Activated naive CD4-positive, alpha-beta T cell treated with Interleukin-2 at 50 U/mL for 16 hours (primary cell): ENCODE measurements around the gene TRIP13.
"Not testable (repeated sequence)": the region's sequence is repeated elsewhere in the genome, so short reads cannot be mapped to it uniquely, and the experiment has no call there.

ENCODE experiments used
- DNase-seq: peaks from one replicate; pipeline ENCODE4 v3.0.0-alpha.2; 2020

Gene TRIP13

DNA sequence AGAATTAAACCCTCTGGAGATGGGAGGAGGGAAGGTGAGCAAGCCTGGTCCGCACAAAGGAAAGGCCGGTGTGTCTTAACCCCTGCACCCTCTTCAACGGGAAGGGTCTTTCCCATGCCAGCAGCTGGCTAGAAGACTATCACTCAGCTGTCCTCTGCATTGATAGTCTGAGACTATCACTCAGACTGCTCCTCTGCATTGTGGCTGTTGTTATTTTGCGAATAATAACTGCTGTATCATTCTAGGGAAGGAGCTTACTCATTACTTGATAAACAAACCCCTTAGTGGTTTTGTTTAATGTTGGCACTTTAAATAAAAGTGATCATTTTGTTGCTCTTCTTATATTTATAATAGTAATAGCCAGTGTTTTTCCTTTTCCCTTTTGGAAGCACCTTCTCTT lies 8.1 kb downstream of the TRIP13 start:
- DNase-seq, result no peak

DNA sequence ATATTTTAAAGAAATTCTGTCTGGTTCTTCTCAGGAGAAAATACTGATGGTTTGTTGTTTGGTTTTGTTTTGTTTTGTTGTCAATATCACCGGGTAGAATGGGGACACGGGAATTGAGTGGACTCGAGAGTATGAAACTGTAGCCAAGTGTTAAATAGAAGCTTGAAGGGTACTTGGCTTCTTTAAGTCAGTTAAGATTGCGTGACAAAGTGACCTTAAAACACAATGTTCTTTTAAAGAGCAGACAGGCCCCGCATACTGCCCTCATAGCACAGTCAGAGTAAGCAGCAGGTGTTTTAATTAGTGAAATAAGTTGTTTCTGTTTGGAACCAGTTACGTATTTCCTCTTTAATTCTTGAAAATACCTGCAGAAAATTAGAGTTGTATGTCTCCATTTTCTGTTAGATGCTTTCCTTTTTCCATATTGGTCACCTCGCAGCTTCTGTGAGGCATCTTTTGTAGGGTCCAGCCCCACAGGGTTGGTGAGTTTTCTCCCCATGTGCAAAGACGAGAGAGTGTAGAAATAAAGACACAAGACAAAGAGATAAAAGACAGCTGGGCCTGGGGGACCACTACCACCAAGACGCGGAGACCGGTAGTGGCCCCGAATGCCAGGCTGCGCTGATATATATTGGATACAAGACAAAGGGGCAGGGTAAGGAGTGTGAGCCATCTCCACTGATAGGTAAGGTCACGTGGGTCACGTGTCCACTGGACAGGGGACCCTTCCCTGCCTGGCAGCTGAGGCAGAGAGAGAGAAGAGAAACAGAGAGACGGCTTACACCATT lies 9.6 kb downstream of the TRIP13 start:
- DNase-seq, result no peak

DNA sequence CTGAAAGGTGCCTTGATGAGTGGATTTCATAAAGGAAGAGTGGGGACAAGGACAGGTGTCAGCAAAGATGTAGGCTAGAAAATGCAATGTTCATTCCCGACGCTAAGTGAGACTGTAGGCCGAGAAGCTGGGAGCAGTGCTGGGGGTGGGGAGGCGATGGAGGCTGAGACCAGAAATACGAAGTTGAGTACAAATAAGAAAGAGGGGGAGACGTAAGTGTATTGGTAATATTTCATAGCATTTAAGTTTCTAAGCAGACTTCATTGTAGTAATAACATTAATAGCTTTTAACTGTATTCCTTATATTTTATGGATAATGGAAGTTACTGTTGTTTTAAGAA lies 11.0 kb downstream of the TRIP13 start:
- no peak for DNase-seq

DNA sequence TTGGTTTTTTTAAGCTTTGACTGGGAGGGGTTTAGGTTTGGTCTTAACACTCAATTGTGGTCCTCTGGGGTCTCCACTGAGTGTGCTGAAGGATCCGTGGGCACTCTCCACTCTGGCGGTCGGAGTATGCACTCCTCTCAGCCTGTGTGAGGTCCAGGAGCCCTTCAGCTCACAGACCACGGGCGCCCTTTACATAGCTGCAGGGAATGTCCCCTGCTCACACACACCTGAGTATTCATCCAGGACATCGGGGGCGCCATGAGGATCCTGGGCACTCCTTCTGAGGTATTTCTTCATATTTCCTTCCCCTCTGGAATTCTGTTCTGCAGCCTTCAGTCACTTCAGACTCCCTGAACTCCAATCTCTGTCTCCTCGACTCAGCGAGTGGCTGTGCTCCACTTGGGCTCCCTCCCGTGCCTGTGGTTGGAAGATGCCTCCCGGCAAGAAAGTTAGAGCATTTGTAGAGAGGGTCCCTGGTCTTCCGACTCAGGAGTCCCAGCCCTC lies 12.5 kb downstream of the TRIP13 start:
- no peak for DNase-seq

DNA sequence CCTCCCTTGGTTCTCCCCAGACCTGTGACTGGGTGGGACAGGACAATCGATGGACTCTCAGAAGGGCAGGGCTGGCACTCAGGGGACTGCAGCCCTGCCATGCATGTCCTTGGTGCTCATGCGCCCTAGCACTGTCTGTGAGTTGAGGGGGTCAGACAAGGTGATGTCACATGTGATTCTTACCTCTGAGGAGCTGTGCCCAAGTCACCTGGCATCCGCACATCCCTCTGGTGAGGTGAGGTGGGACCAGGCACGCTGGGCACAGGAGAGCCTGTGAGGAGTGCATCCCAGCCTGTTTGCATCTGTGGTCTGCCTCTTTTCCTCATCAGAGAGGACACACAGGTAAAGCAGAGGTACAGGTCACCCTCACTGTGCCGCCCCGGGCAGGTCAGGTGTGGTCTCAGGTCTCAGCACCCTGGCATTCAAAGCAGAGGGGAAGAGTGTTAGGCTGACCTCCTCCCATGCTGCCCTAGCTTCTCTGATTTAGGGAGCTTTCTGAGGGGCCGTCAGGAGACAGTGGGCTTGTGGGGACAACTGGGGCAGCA lies 14.8 kb downstream of the TRIP13 start:
- no peak for DNase-seq

DNA sequence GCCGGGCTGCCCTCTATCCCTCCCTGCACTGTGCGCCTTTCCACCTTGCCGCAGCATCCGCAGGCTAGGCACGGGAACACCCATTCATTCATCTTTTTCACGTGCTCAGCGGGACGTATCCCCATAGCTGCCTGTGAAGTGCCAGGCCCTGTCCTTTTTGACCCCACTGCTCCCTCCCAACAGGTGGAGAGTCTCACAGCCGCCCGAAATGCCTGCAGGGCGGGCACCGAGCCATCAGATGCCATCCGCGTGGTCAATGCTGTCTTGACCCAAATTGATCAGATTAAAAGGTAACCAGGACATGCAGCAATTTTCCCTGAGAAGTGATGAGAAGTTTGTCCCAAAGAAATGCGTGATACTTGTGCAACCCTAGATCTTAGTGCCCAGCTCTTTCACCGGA lies 15.5 kb downstream of the TRIP13 start:
- no peak for DNase-seq

DNA sequence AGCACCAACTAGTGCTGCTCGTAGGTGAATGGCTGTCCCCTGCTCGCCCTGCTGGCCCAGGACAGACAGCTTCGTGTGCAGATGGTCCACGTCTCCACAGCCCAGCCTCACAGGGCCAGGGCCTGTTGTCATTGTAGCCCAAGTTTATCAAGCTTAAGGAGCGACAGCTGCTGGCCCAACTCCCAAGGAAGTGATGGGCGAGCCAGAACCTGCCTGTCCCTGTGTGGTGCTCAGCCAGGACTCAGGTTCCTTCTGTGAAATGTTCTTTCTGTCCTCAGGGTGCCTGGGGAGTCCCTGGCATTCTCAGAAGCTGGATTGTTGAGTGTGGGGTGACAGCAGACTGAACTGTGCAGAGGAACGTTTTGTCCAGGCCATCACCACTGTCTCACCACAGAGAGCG lies 16.4 kb downstream of the TRIP13 start:
- no peak for DNase-seq

DNA sequence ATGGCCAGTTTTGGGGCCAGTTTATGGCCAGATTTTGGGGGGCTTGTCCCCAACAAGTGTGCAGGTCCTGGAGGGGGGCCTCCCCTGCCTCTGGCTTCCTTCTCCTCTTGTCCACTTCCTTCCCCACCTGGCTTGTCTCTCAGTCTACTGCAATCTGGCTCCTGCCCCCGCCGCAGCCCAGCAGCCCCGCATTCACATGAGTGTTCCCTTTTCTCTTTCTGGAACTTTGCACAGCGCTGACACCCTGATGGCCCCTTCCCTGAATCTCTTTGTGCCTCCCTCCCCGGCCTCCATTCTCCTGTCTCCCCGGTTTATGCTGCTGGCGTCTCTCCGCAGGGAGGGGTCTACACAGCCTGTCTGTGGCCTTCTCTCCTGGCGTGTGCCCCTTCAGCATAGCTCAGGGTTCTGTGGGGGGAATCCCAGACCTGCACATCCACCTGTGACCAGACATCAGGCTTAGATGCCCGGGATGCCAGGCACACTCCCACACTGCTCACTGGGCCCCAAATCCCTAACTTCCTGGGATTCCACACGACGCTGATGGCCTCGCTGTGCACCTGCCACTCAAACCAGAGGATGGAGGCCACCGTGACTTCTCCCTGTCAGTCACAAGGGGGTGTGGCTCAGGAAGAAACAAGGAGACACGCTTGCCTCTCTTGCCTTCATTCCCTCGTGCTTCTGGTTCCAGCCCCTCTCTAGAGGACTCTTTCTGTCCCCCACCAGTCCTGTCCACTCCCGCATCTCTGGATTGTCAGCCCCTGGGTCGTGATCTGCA lies 17.5 kb downstream of the TRIP13 start:
- DNase-seq, result no peak

DNA sequence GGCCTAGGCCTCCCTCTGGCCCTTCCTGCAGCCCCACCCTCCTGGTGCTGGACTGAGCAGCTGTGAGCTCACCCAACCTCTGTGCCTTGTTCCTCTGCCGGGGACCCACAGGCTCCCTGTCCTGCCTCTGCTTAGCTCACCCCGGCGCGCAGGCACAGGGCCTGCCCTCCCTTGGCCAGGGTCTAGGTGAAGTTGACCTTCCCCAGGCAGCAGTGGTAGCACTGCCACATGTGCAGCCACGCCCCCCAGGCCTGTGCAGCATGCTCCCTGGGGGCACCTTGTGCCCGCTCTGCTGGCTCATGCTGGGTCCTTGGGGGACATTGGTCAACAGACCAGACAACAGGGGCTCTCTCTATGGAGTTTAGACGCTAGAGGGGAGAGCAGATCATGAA lies 18.1 kb downstream of the TRIP13 start:
- DNase-seq, result no peak

DNA sequence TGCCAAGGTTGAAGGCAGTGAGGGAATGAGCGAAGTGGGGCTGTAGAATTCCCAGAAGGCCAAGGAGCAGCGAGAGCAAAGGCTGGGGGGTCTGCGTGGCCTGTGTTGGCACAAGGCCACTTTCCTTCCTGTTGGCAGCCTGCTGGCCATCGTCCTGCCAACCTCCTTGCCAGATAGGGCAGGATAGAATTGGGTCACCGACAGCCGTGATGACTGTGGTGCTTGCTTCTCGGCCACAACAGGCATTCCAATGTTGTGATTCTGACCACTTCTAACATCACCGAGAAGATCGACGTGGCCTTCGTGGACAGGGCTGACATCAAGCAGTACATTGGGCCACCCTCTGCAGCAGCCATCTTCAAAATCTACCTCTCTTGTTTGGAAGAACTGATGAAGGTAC lies 18.9 kb downstream of the TRIP13 start:
- DNase-seq, result no peak

DNA sequence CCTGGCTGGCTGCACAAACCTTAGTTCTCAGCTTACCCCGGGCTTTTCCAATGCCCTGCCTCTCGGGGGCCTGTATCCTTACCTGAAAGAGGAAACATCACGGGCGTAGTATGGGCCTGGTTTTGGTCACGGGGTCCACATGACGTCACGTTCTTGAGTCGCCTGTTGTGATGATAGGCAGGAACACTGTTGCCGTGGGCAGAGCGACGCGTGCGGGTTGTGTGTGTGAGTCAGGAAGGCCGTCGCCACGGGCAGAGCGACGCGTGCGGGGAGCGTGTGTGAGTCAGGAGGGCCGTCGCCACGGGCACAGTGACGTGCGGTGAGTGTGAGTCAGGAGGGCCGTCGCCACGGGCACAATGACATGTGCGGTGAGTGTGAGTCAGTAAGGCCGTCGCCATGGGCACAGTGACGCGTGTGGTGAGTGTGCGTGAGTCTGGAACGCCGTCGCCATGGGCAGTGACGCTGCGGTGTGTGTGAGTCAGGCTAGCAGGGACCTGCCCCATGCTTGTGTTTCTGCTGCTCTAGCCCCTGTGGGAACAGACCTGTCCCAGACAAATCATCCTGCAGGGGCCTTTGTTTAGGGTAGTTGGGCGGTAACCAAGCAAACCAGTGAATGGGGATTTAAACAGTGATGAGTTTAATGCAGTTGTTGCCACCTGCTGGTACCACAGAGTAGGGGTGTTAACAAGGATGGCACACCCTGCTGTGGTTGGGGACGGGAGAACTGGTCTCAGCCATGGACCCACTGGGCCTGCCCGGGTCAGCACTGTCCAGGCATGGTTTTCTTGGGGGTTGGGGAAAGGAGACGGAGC lies 19.8 kb downstream of the TRIP13 start:
- DNase-seq, result peak; percentile 89

DNA sequence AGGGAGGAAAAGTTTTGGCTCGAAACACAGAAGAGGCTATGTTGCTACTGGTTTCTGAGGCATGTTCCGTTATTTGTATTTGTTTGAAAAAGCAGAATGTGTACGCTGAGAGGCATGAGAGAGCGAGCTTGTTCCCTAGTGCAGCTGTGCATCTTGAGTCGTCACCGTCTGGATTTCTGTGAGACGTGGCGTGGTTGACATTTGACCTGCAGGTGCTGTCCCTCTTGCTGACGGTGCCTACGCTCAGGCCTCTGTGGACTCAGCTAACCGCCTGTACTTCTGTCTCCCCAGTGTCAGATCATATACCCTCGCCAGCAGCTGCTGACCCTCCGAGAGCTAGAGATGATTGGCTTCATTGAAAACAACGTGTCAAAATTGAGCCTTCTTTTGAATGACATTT lies 21.5 kb downstream of the TRIP13 start:
- no peak for DNase-seq

DNA sequence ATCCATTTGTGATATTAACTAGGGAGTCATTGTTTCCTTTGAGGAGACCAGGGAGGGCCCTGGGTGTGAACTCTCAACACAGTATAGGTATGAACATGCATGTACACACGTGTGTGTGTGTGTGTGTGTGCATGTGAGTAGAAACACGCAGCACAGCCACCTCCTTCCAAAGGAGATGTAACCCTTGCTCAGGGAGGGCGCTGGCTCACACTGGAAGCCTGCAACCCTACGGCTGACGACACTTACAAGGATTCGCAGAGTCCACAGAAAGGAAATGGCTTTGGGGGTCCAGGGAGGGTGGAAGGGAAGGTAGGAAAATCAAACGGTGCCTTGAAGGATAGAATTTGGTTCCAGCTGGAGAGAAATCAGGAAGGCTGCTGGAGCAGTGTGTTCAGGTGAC lies 21.9 kb downstream of the TRIP13 start:
- DNase-seq, result no peak

DNA sequence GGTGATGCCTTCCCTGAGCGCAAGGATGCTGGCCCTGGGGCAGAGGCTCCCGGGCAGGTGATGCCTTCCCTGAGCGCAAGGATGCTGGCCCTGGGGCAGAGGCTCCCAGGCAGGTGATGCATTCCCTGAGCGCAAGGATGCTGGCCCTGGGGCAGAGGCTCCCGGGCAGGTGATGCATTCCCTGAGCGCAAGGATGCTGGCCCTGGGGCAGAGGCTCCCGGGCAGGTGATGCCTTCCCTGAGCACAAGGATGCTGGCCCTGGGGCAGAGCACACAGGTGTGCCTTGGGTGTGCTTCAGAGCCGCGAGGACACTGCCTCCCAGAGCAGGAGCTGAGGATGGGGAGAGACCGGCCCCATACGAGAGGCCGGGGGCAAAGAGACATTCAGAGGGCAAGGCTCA lies 22.7 kb downstream of the TRIP13 start:
- not testable (repeated sequence) for DNase-seq

DNA sequence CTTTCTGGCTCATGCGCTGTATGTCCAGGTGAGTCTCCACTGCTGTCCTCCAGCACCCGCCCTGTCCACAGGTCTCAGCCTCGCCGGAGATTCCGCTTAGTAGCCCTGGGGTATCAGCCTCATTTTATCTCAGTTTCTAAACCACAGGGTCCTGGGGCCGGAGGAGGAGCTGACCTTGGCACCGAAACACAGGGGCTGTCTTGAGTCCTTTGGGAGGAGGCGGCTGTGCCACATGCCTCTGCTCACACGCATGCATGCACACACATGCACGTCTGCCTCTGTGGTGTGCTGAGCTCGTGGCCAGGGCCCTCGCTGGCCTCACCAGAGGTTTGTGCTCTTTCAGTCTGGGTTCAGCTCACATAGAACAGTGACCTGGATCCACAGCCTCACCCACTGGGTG lies 23.3 kb downstream of the TRIP13 start:
- DNase-seq, result no peak

DNA sequence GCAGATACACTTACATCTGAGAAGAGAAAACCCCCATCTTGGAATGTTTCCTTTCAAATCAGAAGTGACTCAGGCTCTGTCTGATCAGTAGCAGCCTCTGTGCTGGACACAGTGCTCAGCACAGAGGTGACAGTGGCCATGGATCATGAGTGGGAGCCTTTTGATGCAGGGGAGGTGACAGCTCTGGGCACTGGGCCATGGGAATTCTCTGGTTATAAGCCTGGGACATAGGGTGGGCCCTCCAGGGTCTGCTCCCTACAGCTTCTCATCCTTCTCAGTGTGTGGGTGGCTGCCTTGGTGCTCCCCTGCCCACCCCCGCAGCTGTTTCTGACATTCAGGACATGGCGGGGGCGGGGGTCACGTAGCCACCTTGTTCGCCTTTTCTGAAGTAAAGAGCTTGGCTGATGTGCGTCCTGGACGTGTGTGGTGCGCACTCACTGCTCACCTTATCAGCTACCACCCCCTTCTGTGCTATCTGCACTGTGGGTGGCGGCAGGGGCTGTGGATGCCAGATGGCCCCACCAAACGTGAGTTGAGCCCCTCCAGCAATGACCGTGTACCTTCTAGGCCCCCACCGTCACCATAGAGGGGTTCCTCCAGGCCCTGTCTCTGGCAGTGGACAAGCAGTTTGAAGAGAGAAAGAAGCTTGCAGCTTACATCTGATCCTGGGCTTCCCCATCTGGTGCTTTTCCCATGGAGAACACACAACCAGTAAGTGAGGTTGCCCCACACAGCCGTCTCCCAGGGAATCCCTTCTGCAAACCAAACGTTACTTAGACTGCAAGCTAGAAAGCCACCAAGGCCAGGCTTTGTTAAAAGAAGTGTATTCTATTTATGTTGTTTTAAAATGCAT lies 24.0 kb downstream of the TRIP13 start:
- no peak for DNase-seq

DNA sequence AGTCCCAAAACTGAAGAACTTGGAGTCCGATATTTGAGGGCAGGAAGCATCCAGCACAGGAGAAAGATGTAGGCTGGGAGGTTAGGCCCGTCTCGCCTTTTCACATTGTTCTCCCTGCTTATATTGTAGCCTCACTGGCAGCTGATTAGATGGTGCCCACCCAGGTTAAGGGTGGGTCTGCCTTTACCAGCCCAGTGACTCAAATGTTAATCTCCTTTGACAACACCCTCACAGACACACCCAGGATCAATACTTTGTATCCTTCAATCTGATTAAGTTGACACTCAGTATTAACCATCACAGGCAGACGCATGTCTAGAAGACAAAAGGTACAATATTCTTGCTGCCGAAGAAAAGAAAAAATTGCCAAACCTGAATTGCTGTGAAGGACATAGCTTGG lies 26.0 kb downstream of the TRIP13 start:
- not testable (repeated sequence) for DNase-seq

DNA sequence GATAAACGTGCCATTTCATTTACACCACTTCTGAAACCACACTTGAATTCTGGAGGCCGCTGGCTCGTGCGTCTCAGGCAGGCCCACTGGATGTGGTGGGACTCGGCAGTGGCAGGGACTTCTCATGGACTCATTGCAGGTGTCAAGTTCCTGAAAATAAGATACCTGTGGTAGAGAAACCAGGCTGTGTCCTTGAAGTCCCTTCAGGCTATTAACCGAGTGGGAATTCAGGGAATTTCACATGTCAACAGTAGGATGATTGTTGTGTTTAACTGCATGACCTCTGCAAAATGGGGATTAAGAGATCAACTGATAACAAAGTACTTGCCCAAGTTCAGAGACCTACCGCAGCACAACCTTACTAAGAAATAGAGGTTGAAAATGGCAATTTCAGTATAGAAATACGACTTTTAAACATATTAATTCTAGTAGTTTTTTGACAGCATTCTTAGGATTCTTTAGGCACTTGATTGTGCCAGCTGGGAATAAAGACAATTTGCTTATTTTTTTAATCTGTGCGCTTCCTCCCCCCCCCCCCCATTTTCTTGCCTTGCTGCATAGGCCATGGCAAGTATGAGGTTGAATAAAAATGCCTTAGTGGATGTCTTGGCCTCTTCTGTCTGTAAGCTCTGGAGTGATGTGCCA lies 26.8 kb downstream of the TRIP13 start:
- DNase-seq, result no peak

DNA sequence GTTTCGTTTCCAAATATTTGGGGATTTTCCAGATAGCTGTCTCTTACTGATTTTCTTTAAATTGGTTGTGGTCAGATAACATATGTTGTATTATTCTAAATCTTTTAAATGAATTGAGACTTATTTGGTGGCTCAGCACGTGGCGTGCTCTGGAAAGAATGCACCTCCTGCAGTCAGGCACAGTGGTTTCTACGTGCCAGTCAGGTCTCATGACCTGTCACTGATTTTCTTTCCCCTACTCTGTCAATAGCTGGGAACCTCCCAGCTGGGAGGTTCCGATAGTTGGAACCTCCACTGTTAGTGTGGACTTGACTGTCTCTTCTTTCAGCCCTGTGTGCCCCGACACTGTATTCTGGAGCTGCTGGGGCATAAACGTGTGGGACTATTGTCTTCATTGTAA lies 27.6 kb downstream of the TRIP13 start:
- DNase-seq, result no peak

DNA sequence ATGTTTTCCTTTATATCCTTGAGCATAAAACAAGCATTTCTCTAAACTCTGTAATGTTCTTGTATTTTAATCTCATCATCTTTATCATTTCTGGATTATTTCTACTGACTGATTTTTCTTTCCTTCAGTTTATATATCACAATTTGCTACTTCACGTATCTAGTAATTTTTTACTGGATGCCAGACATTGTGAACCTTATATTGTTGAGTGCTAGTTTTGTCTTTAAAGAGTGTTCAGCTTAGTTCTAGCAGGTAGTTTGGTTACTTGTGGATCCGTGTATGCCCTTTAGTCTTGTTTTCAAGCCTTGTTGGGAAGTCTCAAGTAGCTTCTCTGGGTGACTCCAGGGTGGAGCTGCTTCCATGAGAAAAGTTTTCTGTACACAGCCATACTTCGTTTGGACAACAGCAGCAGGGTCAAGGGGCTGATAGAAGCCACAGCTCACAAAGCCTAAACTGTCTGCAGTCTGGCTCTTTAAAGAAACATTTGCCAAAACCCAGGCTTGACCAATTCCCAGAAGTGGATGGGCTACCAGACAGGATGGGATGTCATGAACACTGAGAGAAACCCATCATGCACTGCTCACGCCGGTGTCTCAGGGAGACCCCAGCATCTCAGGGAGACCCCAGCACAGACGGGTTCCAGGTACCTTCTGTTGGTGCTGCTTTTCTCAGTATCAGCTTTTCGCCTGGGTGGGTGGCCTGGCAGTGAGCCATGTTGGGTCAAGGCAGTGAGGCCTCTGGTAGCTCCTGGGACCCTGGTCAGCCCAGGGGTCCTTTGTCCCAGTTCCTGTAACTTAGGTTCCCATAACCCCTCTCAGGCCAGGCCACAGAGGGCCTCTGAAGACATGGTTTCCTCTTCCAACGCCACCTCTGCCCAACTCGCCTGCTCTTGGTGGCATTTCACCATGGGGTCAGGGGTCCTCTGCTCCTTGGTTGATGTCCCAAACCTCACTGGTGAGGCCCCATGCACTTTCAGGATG lies 29.1 kb downstream of the TRIP13 start:
- no peak for DNase-seq
